GM12891 (cell line): Measurements from ENCODE around the gene ARL5B.

Experiments
- PAX5 ChIP-seq: IDR thresholded peaks from 2 replicates; pipeline ENCODE4 v1.6.1; 2011; ENCODE audit warnings: low read length, moderate library complexity, mild to moderate bottlenecking; ENCODE audit not compliant: insufficient read depth, severe bottlenecking
- POLR2A ChIP-seq: IDR thresholded peaks from 2 replicates; pipeline ENCODE4 v1.6.1; 2011; ENCODE audit warnings: low read depth, low read length, control low read depth
- POLR2AphosphoS5 ChIP-seq: IDR thresholded peaks from 2 replicates; pipeline ENCODE4 v1.6.1; 2011; ENCODE audit warnings: low read depth, low read length, control low read depth
- TAF1 ChIP-seq: IDR thresholded peaks from 2 replicates; pipeline ENCODE4 v1.6.1; 2011; ENCODE audit warnings: low read depth, low read length, control low read depth

- TF ChIP-seq POLR2AphosphoS5 (no peak), POLR2A (no peak), TAF1 (no peak), PAX5 (no peak)
Observed at GRCh38 chr10:18649364-18649959, 9.8 kb upstream of the ARL5B start.
